ENCODE data around the gene EXOC3L4.

GRCh38 chr14:103071544-103072251 is 22.8 kb upstream of the EXOC3L4 start:
- TF ChIP-seq CTCF (IDR thresholded peaks at IDR 0.05) (no peak), EP300 (IDR thresholded peaks at IDR 0.05) (no peak), POLR2A (IDR thresholded peaks at IDR 0.05) (no peak)
